Endothelial cell (in vitro differentiated cells): ENCODE measurements around the gene GPS1. TPM values are rescaled to one million over a fixed set of nuclear protein-coding genes. Genes with fewer than 3 reads are reported as not detected.

Experiments used
- DNase-seq: peaks from one replicate; pipeline ENCODE4 v3.0.0; 2021; ENCODE audit warnings: low spot score
- H3K27ac Mint-ChIP-seq: one replicate; pipeline ENCODE4 v1.8.0; 2021; ENCODE audit warnings: mixed read lengths, inconsistent platforms; ENCODE audit not compliant: unreplicated experiment
- H3K27me3 Mint-ChIP-seq: one replicate; pipeline ENCODE4 v1.8.0; 2021; ENCODE audit warnings: mild to moderate bottlenecking, moderate library complexity, mixed read lengths, inconsistent platforms; ENCODE audit not compliant: unreplicated experiment
- H3K36me3 Mint-ChIP-seq: one replicate; pipeline ENCODE4 v1.8.0; 2021; ENCODE audit warnings: mild to moderate bottlenecking, low read depth, mixed read lengths, inconsistent platforms; ENCODE audit not compliant: unreplicated experiment
- H3K4me1 Mint-ChIP-seq: one replicate; pipeline ENCODE4 v1.8.0; 2021; ENCODE audit warnings: mild to moderate bottlenecking, mixed read lengths, inconsistent platforms; ENCODE audit not compliant: unreplicated experiment
- H3K4me3 Mint-ChIP-seq: one replicate; pipeline ENCODE4 v1.8.0; 2021; ENCODE audit warnings: mild to moderate bottlenecking, mixed read lengths, inconsistent platforms; ENCODE audit not compliant: unreplicated experiment
- H3K9me3 Mint-ChIP-seq: one replicate; pipeline ENCODE4 v1.8.0; 2021; ENCODE audit warnings: mixed read lengths, inconsistent platforms; ENCODE audit not compliant: unreplicated experiment
- total RNA-seq: library from RNA; stranded (reverse); fragmentation: NEBNext Ultra II Directional; extraction: Animal tissue kit (Norgen Biotek cat#: 25700); gene quantifications from one replicate; pipeline ENCODE4 v1.2.1, GENCODE V29; 2021; ENCODE audit not compliant: unreplicated experiment
- TF ChIP-seq, protein P1 (sequence below): fragments of 200-600 bp; sonication (generic); IDR thresholded peaks from one replicate; pipeline ENCODE4 v1.5.0; 2021; ENCODE audit warnings: antibody characterized with exemption; ENCODE audit not compliant: unreplicated experiment

Gene GPS1
- total RNA-seq, 1 donor from 2014 or later: 80.0 TPM

DNA sequence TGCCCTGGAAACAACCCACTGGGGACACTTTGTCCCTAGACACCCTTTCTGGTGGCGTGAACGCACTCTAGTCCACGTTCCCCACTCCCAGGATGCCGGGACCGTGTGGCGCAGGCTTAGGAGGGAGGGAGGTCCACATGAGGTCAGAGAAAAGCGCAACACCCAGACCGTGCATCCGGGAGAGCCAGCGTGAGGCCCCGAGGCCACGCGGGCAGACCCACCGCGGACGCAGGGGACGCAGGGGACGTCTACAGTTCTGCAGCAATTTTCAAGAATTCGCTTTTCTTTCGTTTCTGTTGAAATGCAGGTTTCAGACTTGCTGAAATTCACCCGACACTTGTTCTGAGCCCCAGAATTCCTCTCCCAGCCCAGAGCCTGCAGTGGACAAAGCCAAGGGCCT lies 4.8 kb upstream of the GPS1 start:
- H3K36me3 Mint-ChIP-seq: peaks cover 8% of the 10 kb centered on the region
- no peak for DNase-seq
- peak overlapping the region; percentile 62 for H3K4me3 Mint-ChIP-seq
- H3K27ac Mint-ChIP-seq: no peak overlapping the region
- H3K9me3 Mint-ChIP-seq: no peaks in the 10 kb centered on the region
- TF ChIP-seq, protein P1, sequence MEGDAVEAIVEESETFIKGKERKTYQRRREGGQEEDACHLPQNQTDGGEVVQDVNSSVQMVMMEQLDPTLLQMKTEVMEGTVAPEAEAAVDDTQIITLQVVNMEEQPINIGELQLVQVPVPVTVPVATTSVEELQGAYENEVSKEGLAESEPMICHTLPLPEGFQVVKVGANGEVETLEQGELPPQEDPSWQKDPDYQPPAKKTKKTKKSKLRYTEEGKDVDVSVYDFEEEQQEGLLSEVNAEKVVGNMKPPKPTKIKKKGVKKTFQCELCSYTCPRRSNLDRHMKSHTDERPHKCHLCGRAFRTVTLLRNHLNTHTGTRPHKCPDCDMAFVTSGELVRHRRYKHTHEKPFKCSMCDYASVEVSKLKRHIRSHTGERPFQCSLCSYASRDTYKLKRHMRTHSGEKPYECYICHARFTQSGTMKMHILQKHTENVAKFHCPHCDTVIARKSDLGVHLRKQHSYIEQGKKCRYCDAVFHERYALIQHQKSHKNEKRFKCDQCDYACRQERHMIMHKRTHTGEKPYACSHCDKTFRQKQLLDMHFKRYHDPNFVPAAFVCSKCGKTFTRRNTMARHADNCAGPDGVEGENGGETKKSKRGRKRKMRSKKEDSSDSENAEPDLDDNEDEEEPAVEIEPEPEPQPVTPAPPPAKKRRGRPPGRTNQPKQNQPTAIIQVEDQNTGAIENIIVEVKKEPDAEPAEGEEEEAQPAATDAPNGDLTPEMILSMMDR: no peak
- H3K4me1 Mint-ChIP-seq: no peaks in the 10 kb centered on the region
- H3K27me3 Mint-ChIP-seq: peaks cover 9% of the 10 kb centered on the region

DNA sequence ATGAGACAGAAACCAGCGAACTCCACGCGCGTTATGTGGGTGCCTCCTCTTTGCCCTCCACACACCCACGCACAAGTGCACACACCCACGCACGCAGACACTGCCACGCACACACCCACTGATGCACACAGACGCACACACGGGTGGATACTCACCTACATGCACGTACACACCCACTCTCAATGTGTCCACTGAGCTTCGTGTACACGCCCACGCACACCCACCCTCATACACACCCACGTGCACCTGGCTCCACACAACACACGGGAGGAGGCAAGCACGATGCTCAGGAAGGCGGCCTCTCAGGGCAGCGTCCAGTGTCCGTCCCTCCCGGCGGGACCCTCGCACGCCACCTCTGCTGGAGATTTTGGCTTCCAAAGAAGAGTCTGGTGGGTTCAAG lies 4.3 kb upstream of the GPS1 start:
- no peak for DNase-seq
- Mint-ChIP-seq H3K36me3 (peaks cover 8% of the 10 kb centered on the region), H3K27ac (no peak overlapping the region), H3K4me3 (peak overlapping the region; percentile 62), H3K27me3 (peaks cover 6% of the 10 kb centered on the region), H3K9me3 (no peaks in the 10 kb centered on the region), H3K4me1 (no peaks in the 10 kb centered on the region)
- TF ChIP-seq, protein P1: no peak

DNA sequence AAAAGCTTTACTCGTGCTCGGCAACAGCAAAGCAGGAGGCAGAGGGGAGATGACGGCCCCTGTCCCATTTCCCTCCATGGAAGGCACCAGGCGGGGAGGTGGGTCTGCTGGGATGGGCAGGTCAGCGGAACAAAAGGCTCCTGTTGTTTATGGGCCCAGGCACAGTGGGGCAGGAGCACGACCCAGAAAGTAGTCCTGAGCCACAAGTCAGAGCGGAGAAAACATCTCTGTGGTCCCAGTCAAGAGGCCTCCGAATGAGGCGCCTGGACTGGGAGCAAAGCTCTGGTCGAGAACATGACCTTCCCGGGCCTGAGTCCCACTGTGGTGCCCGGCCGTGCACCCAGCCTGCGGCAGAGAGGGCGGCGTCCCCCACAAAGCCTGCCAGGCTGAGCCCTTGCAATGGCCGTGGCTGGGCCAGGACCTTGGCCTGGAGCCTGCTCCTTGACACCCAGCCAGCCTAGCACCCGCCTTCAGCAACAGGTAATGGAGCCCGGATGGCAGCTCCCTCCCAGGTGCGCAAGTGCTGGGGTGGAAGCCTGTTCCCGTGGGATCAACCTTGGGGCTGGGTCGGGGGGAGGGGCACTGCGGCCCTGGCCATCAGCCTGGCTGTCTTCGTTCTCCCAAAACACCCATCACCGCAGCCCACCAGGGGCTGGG lies 3.7 kb upstream of the GPS1 start:
- TF ChIP-seq, protein P1: no peak
- DNase-seq: no peak
- Mint-ChIP-seq H3K4me3 (peak overlapping the region; percentile 62), H3K4me1 (no peaks in the 10 kb centered on the region), H3K27me3 (peaks cover 6% of the 10 kb centered on the region), H3K27ac (no peak overlapping the region), H3K9me3 (no peaks in the 10 kb centered on the region), H3K36me3 (peaks cover 8% of the 10 kb centered on the region)

DNA sequence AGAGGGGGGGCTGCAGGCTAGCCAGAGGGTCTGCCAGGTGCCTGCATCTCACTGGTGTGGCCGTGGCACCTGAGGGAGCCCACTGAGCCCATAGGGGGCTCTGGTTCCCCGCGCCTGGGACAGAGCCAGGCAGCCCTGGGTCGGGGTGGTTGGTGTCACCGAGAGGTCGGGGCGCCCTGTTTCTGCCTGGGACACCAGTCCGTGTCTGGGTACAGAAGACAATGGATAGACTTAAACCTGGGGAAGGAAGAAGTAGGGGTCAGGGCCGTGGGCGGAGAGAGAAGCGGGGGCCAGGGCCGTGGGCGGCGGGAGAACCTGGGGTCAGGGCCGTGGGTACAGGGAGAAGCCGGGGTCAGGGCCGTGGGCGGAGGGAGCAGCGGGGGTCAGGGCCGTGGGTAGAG lies 3.1 kb upstream of the GPS1 start:
- Mint-ChIP-seq H3K9me3 (no peaks in the 10 kb centered on the region), H3K27ac (no peak overlapping the region), H3K4me3 (no peak overlapping the region), H3K4me1 (no peaks in the 10 kb centered on the region), H3K27me3 (peaks cover 7% of the 10 kb centered on the region), H3K36me3 (peaks cover 8% of the 10 kb centered on the region)
- TF ChIP-seq, protein P1: no peak
- no peak for DNase-seq

DNA sequence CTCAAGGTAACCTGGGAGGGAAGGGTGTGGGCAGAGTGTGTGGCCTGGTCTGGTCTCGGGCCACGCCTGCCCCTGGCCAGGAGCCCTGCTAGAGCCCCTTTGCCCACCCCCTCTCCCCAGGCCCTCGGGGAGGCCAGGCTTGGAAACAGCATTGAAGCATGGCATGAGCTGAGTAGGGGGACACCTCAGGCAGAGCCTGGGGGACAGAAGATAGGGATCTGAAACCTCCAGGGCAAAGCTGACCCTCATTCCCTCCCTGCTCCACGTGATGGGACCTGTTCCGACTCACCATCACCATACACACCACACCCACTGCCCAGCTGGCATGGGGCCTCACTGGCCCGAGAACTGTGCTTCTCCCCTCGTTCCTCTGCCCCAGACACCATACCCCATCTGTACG lies 2.6 kb upstream of the GPS1 start:
- Mint-ChIP-seq H3K36me3 (peaks cover 8% of the 10 kb centered on the region), H3K4me3 (no peak overlapping the region), H3K4me1 (no peaks in the 10 kb centered on the region), H3K27me3 (peaks cover 10% of the 10 kb centered on the region), H3K9me3 (no peaks in the 10 kb centered on the region), H3K27ac (no peak overlapping the region)
- no peak for DNase-seq
- TF ChIP-seq, protein P1: no peak
